Epithelial cell of prostate (primary cell): Measurements from ENCODE around the gene STUB1.

ENCODE experiments used
- DNase-seq: peaks from one replicate; pipeline ENCODE4 v3.0.0-alpha.2; 2011; ENCODE audit warnings: low read depth, low spot score
- H3K27ac ChIP-seq: fragments of 450-650 bp; 2 replicates; pipeline ENCODE4 v1.5.1; 2017; ENCODE audit warnings: mild to moderate bottlenecking

Gene STUB1

GRCh38 chr16:692356-693108 lies 12.3 kb downstream of the STUB1 start:
- DNase-seq: no peak
- H3K27ac ChIP-seq: no peak overlapping the region

- no peak for DNase-seq
- H3K27ac ChIP-seq: no peak overlapping the region
Observed at GRCh38 chr16:693364-693763, 13.2 kb downstream of the STUB1 start.

- no peak for DNase-seq
- no peak overlapping the region for H3K27ac ChIP-seq
Observed at GRCh38 chr16:693766-694165, 13.6 kb downstream of the STUB1 start.

- no peak for DNase-seq
- no peak overlapping the region for H3K27ac ChIP-seq
Observed at GRCh38 chr16:694187-694862, 14.1 kb downstream of the STUB1 start.

- H3K27ac ChIP-seq: no peak overlapping the region
- DNase-seq: no peak
Observed at GRCh38 chr16:694863-695354, 14.7 kb downstream of the STUB1 start.

GRCh38 chr16:695355-696089 lies 15.3 kb downstream of the STUB1 start:
- no peak overlapping the region for H3K27ac ChIP-seq
- no peak for DNase-seq

- DNase-seq: no peak
- no peak overlapping the region for H3K27ac ChIP-seq
Observed at GRCh38 chr16:698911-699671, 18.9 kb downstream of the STUB1 start.

GRCh38 chr16:700684-701584 lies 20.7 kb downstream of the STUB1 start:
- H3K27ac ChIP-seq: no peak overlapping the region
- DNase-seq: no peak

- no peak overlapping the region for H3K27ac ChIP-seq
- DNase-seq: no peak
Observed at GRCh38 chr16:702341-702740, 22.1 kb downstream of the STUB1 start.

GRCh38 chr16:703406-703805 lies 23.2 kb downstream of the STUB1 start:
- no peak for DNase-seq
- no peak overlapping the region for H3K27ac ChIP-seq

GRCh38 chr16:704047-704446 lies 23.8 kb downstream of the STUB1 start:
- H3K27ac ChIP-seq: no peak overlapping the region
- DNase-seq: no peak

GRCh38 chr16:704552-705380 lies 24.6 kb downstream of the STUB1 start:
- no peak overlapping the region for H3K27ac ChIP-seq
- DNase-seq: no peak

- DNase-seq: no peak
- H3K27ac ChIP-seq: no peak within 1 kb of the TSS
Observed at GRCh38 chr16:705431-706188, 25.4 kb downstream of the STUB1 start, which contains the start of gene FBXL16. Gene FBXL16 (minus strand): TSS chr16:705801. CDS start chr16:697405, 8,396 bp downstream.

- no peak for DNase-seq
- H3K27ac ChIP-seq: no peak overlapping the region
Observed at GRCh38 chr16:706189-707061, 26.2 kb downstream of the STUB1 start.

GRCh38 chr16:707062-707538 lies 26.9 kb downstream of the STUB1 start:
- DNase-seq: no peak
- no peak overlapping the region for H3K27ac ChIP-seq

- no peak overlapping the region for H3K27ac ChIP-seq
- no peak for DNase-seq
Observed at GRCh38 chr16:708019-708418, 27.8 kb downstream of the STUB1 start.

GRCh38 chr16:708959-709358 lies 28.7 kb downstream of the STUB1 start:
- no peak for DNase-seq
- no peak overlapping the region for H3K27ac ChIP-seq
